ENCODE data around the gene ASPRV1.
A peak's percentile ranks its signal among the peaks of the same experiment; 100 is the strongest.

Gene ASPRV1

DNA sequence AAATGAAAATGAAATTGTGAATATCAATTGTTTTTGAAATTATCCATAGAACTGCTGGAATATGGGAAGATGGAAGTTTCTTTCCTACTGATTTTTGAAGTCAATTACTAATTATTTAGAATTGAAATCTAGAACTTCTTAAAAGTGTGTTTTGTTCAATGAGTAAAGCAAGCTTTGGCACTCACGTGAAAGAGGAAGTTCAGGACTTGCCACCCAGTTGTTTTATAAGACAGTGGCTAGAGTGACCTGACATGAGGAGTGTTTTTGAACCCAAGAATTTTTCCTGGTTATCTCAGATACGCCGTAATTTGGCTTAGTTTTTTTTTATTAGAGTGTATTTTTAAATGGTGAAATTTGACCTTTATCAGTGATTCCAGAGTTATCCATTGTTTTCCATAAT lies 43.0 kb downstream of the ASPRV1 start:
- no peak overlapping the region for H3K27ac ChIP-seq
- TF ChIP-seq, protein P1, sequence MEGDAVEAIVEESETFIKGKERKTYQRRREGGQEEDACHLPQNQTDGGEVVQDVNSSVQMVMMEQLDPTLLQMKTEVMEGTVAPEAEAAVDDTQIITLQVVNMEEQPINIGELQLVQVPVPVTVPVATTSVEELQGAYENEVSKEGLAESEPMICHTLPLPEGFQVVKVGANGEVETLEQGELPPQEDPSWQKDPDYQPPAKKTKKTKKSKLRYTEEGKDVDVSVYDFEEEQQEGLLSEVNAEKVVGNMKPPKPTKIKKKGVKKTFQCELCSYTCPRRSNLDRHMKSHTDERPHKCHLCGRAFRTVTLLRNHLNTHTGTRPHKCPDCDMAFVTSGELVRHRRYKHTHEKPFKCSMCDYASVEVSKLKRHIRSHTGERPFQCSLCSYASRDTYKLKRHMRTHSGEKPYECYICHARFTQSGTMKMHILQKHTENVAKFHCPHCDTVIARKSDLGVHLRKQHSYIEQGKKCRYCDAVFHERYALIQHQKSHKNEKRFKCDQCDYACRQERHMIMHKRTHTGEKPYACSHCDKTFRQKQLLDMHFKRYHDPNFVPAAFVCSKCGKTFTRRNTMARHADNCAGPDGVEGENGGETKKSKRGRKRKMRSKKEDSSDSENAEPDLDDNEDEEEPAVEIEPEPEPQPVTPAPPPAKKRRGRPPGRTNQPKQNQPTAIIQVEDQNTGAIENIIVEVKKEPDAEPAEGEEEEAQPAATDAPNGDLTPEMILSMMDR (conservative IDR thresholded peaks at IDR 0.05), result no peak
- no peak for TF ChIP-seq ZFX (IDR thresholded peaks at IDR 0.05)

DNA sequence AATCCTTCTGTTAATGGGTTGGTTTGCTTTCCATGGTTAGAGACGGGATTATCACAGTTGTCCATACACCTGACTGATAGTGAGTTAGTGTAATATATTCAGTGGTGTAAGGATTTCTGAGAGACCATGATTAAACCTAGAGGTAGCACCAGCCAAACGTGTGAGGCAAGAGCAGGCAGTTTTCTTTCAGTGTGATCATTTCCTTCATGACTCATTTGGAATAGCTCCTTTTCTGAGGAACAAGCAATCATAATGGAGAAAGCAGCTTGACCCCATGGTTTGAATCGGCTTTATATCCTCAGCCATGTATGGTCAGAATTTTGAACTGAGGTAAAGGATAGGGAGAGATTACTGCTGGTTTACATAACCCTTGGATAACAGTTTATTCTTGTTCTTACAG lies 43.6 kb downstream of the ASPRV1 start:
- H3K27ac ChIP-seq, result no peak overlapping the region
- TF ChIP-seq ZFX (IDR thresholded peaks at IDR 0.05), result no peak
- TF ChIP-seq, protein P1 (conservative IDR thresholded peaks at IDR 0.05), result no peak

DNA sequence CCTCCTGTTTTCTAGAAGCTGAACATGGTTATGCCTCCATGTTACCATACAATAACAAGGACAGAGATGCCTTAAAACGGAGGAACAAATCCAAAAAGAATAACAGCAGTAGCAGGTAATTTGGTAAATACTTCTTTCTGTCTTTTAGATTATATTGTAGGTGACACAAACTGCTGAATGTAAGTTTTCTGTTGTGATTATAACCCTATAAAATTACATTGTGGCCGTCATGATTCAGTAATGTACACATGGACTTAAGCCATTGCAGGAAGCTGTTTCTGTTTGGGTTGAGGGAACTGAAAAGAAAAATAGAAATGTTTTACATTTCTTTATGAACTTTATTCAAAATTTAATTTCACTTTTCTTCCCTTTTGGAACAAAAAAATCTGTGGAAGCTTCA lies 45.3 kb downstream of the ASPRV1 start:
- no peak for TF ChIP-seq ZFX (IDR thresholded peaks at IDR 0.05)
- H3K27ac ChIP-seq, result no peak overlapping the region

DNA sequence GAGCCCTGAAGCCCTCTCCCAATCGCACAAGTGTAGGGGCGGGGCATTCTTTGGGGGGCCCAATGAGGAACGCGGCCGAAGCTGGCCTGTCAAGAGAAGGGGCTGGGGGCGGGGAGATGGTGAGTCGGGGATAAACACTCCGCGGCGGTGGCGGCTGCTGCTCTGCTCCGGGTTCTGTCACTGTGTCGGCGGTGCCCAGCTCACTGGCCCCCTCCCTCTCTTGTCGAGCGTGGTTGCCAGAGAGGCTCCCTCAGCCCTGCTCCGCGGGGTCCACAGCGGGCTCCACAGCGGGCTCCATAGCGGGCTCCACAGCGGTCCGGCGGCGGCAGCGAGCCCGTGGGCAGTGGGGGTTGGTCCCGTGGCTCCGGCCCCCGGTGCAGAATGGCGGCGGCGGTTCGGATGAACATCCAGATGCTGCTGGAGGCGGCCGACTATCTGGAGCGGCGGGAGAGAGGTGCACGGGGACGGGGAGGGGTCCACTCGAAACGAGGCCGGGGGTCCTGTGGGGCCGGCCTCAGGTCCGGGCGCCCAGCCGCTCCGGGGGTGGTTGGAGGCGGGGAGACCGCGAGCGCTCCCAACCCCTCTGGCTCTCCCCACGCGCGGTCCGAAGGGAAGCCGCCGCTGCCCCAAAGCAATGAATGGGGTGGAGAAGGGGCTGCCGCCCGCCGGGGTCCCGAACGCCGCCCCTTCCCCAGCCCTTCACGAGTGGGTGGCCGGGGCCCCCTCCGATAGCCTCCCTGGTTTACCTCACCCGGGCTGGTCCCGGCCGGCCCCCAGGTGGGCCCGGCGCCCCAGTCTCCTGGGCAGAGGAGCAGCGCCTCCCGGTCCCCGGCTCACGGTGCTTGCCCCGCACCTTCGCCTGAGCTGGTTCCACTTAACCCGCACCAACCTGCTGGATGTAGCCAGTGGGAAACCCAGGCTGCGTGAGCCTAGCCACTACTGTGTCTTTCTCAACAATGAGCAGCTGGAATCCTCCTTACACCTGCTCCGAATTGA lies 46.2 kb downstream of the ASPRV1 start, which contains the start of gene MXD1:
TSS of gene MXD1 (plus strand) at position 160 of the 996 bp plus-strand sequence. CDS start at position 382, 222 bp downstream.
- H3K27ac ChIP-seq, result peak within 1 kb of the TSS; percentile 87
- no peak for TF ChIP-seq ZFX (IDR thresholded peaks at IDR 0.05)

DNA sequence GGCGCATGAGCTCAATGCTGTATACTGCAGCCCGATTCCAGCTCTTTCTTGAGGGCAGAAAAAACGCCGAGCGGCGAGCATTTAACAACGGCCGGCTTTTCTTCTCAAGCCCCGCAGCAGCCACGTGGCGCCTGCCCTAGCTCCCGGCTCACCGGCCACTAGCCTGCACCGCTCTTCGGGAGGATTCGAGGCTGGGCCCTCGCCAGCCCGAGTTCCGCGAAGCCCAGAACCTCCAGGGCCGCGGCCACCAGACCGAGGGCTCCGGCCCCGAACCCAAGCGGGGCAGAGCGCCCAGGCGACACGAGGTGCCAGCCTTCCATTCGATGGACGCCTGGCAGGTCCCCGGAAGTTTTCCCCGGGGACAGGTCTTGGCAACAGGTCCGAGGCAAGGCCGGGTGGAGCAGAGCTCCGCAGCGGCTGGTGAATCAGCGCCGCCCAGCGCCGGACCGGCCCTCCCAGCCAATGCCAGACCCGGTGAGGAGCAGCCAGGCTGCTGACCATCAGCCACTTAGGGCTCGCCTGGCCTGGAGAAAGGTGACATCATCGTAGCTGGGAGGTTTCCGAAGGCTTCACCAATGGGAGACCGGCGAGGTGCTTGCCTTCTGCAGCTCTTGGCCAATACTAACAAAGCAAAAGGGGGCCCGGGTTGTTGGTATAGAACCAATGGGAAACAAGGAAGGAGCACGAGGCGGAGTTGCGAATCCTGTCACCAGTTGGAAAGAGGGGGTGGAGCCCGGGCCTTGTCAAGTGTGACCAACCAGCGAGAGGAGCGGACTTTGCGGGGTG lies 47.1 kb downstream of the ASPRV1 start:
- H3K27ac ChIP-seq, result peak overlapping the region; percentile 87
- no peak for TF ChIP-seq ZFX (IDR thresholded peaks at IDR 0.05)
- TF ChIP-seq, protein P1 (conservative IDR thresholded peaks at IDR 0.05), result peak; percentile 26

DNA sequence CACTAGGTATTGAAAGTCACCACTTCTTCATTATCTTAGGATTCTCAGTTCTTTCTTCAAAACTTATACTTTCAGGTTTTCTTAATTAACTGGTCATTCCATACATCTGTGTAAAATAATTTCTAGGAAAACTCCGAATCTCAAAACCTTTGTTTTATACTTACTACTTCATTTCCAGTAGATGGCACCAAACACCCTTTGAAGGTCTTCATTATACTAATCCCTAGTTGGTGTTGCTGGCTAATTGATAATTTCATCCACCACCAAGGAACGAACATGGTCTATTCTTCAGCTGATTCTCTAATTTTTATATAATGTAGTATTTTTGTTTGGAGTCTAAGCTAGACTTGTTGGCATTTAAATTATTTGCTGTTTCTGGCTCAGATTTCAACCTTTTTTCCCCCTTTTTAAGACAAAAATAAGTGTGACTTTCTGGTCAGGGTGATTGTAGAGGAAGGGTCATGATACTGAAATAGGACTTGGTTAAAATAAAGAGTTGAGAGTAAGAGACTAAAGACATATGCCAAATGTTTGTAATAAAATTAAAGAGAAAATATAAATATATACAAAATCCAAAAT lies 49.4 kb downstream of the ASPRV1 start:
- TF ChIP-seq, protein P1 (conservative IDR thresholded peaks at IDR 0.05), result peak; percentile 59
- TF ChIP-seq ZFX (IDR thresholded peaks at IDR 0.05), result no peak

More for the DNA sequence above, 49.4 kb downstream of the ASPRV1 start:
- no peak overlapping the region for H3K27ac ChIP-seq

All from C4-2B (cell line).